Adipocyte (in vitro differentiated cells): Measurements from ENCODE around the gene NRARP.

Source experiments
- DNase-seq: peaks from one replicate; pipeline ENCODE4 v3.0.0-alpha.2; 2015; ENCODE audit warnings: low read depth
- H3K27me3 ChIP-seq: replicated peaks from 2 replicates; pipeline ENCODE4 v1.7.0; 2013; ENCODE audit warnings: mild to moderate bottlenecking, low read length, moderate library complexity; ENCODE audit not compliant: control insufficient read depth, insufficient read depth
- H3K36me3 ChIP-seq: 2 replicates; pipeline ENCODE4 v1.7.0; 2013; ENCODE audit warnings: low read length, mild to moderate bottlenecking, moderate library complexity; ENCODE audit not compliant: control insufficient read depth, insufficient read depth, severe bottlenecking
- H3K4me1 ChIP-seq: 2 replicates; pipeline ENCODE4 v1.7.0; 2013; ENCODE audit warnings: mild to moderate bottlenecking, low read length, moderate library complexity; ENCODE audit not compliant: control insufficient read depth, insufficient read depth
- H3K4me3 ChIP-seq: 2 replicates; pipeline ENCODE4 v1.7.0; 2013; ENCODE audit warnings: mild to moderate bottlenecking, low read length, moderate library complexity
- H3K9ac ChIP-seq: 2 replicates; pipeline ENCODE4 v1.7.0; 2013; ENCODE audit warnings: mild to moderate bottlenecking, low read length, moderate library complexity
- H3K9me3 ChIP-seq: 2 replicates; pipeline ENCODE4 v1.7.0; 2013; ENCODE audit warnings: mild to moderate bottlenecking, low read length, moderate library complexity; ENCODE audit not compliant: control insufficient read depth

NRARP gene

DNA sequence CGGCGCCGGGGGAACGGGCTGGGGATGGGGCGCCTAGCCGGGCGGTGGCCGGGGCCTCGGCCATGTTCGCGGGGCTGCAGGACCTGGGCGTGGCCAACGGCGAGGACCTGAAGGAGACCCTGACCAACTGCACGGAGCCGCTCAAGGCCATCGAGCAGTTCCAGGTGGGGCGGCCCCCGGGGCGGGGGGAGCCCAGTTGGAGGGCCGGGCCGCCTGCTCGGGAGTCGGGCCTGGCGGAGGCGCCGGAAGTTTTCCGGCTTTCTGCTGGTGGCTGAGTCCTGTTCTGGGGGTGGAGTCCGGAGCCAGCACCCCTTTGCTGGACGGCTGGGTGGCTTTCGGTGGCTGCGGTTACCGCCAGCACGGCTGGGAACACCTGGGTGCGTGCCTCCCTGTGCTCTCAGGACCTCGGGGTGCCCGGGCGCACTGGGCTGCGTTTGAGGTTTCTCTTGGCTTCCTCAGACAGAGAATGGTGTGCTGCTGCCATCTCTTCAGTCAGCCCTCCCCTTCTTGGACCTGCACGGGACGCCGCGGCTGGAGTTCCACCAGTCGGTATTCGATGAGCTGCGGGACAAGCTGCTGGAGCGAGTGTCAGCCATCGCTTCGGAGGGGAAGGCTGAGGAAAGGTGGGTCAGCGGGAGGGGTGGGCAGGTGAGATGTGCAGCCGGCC is 46.5 kb downstream of the NRARP start:
- peaks cover 24% of the 10 kb centered on the region for H3K4me1 ChIP-seq
- H3K27me3 ChIP-seq, result no peaks in the 10 kb centered on the region
- peak overlapping the region; percentile 98 for H3K4me3 ChIP-seq
- peak overlapping the region; percentile 95 for H3K9ac ChIP-seq
- peaks cover 9% of the 10 kb centered on the region for H3K36me3 ChIP-seq
- DNase-seq, result no peak
- H3K9me3 ChIP-seq, result no peaks in the 10 kb centered on the region

GRCh38 chr9:137254624-137255447 is 47.2 kb downstream of the NRARP start, which contains the start of gene NELFB:
NELFB (plus strand) TSS chr9:137255327.
- H3K4me1 ChIP-seq, result peaks cover 30% of the 10 kb centered on the region
- peak within 1 kb of the TSS; percentile 95 for H3K9ac ChIP-seq
- peak within 1 kb of the TSS; percentile 98 for H3K4me3 ChIP-seq
- H3K36me3 ChIP-seq, result peaks cover 9% of the 10 kb centered on the region
- peak; percentile 95 for DNase-seq
- H3K9me3 ChIP-seq, result no peaks in the 10 kb centered on the region
- H3K27me3 ChIP-seq, result no peaks in the 10 kb centered on the region

GRCh38 chr9:137253717-137254623 is 48.1 kb downstream of the NRARP start:
- H3K4me3 ChIP-seq, result peak overlapping the region; percentile 98
- H3K27me3 ChIP-seq, result peaks cover 3% of the 10 kb centered on the region
- DNase-seq, result peak; percentile 11
- H3K9ac ChIP-seq, result peak overlapping the region; percentile 95
- H3K36me3 ChIP-seq, result peaks cover 4% of the 10 kb centered on the region
- no peaks in the 10 kb centered on the region for H3K9me3 ChIP-seq
- H3K4me1 ChIP-seq, result peaks cover 30% of the 10 kb centered on the region

DNA sequence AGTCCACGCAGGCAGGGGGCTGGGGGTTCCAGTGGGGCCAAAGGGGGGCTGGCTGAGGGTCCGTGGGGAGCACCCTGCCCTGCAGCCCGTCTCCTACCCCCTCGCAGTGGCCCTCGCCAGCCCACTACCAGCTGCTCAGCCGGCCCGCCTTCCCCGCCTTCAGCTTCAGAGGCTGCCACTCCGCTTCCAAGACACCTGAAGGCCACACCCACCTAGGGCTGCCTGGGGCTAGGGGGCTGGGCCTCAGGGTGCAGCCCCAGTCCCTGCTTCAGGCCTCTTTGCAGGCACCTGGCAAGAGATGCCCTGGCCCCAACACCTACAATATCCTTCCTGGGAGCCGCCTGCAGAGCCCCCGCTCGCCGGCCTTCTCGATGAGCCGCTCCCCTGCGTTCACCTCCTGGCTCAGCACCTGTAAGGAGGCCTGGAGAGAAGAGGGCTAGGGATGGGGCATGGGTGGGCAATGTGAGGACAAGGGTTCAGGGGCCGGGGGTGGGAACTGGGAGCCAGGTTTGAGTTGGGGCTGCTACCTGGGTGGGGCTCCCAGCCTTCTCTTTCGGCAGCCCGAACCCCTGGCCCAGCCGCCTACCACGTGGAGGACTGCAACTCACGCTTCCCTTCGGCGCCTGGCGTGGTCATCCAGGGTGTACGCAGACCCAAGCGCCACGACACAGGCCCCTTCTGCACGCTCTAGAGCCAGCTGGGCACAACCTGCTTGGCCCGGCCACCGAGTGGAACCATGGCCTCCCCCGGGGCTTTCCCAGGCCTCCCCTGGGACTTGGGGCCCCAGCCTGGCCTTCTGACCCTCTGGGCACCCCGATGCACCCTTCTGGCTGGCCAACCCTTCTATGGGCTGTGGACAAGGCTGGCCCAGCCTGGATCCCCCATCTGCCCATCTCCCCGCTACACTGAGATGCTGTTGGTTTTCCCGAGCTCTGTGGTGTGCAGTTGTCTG is 49.2 kb downstream of the NRARP start:
- no peak for DNase-seq
- Histone ChIP-seq H3K9ac (no peak overlapping the region), H3K4me3 (no peak overlapping the region), H3K4me1 (peaks cover 30% of the 10 kb centered on the region), H3K36me3 (no peaks in the 10 kb centered on the region), H3K27me3 (peaks cover 3% of the 10 kb centered on the region), H3K9me3 (no peaks in the 10 kb centered on the region)

DNA sequence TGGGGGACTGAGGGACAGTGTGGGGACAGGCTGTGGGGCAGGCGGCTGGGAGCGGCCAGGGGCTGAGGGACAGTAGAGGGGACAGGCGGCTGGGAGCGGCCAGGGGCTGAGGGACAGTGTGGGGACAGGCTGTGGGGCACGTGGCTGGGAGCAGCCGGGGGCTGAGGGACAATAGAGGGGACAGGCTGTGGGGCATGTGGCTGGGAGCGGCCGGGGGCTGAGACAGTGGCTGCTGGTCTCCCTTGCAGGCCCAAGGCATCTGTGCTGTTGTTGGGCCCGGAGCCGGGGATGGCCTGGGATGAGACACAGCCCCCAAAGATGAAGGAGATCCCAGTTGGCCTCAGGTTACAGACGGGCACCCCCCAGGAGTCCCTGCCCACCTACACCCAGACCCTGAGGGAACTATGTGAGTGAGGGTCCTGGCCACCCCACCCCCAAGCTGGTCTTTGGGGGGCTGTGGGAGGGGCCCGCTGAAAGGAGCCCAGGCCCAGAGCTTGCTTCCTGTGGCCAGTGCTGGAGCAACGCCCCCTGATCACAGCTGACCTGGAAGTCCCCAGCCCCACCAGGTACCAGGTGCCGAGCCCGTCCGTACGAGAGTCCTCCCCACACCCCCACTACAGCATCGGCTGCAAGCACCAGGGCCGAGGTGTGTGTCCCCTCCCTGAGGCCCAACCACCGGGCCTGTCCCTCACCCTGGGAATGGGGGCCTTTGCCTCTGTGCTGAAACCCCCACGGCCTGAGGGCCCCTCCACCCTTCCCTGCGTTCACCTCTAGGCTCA is 50.4 kb downstream of the NRARP start:
- Histone ChIP-seq H3K4me3 (no peak overlapping the region), H3K9ac (no peak overlapping the region), H3K27me3 (peaks cover 3% of the 10 kb centered on the region), H3K9me3 (no peaks in the 10 kb centered on the region), H3K4me1 (peaks cover 29% of the 10 kb centered on the region), H3K36me3 (no peaks in the 10 kb centered on the region)
- no peak for DNase-seq

DNA sequence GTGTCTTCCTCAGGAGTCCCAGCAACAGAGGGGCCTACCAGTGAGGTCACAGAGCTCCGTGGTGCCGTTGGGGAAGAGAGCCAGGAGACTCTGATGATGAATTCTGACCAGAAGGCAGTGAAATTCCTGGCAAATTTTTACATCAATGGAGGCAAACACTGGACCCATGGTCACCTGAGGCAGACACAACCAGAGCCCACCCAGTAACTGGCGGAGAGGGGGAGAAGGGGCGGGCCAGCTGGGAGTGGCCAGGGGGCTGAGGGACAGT is 50.9 kb downstream of the NRARP start, which contains the start of gene STPG3:
Gene STPG3 (plus strand): TSS at position 93 of the 268 bp plus-strand sequence. CDS start 1 bp downstream, at position 94.
- Histone ChIP-seq H3K4me3 (no peak within 1 kb of the TSS), H3K27me3 (peaks cover 3% of the 10 kb centered on the region), H3K9ac (no peak within 1 kb of the TSS), H3K36me3 (no peaks in the 10 kb centered on the region), H3K4me1 (peaks cover 23% of the 10 kb centered on the region), H3K9me3 (no peaks in the 10 kb centered on the region)
- DNase-seq, result no peak

GRCh38 chr9:137250329-137251193 is 51.5 kb downstream of the NRARP start:
- H3K36me3 ChIP-seq, result no peaks in the 10 kb centered on the region

More at GRCh38 chr9:137250329-137251193, 51.5 kb downstream of the NRARP start:
- Histone ChIP-seq H3K4me3 (no peak overlapping the region), H3K9me3 (no peaks in the 10 kb centered on the region), H3K27me3 (peaks cover 5% of the 10 kb centered on the region), H3K4me1 (peaks cover 20% of the 10 kb centered on the region), H3K9ac (no peak overlapping the region)
- DNase-seq, result no peak
